Fibroblast of lung (primary cell): Measurements from ENCODE around the gene GALNT7. TPM values are rescaled to one million over a fixed set of nuclear protein-coding genes. Genes with fewer than 3 reads are reported as not detected.
A peak's percentile ranks its signal among the peaks of the same experiment; 100 is the strongest.

Source experiments
- DNase-seq, 2 donors: peaks; one replicate each; pipeline versions ENCODE4 v3.0.0 to v3.0.0-alpha.2; 2010; ENCODE audit warnings: low read depth in 2 of 2
- H2AFZ ChIP-seq: 2 replicates; pipeline ENCODE4 v1.5.1; 2012; ENCODE audit warnings: low read length, control low read depth, inconsistent platforms
- H3K27ac ChIP-seq: 2 replicates; pipeline ENCODE4 v1.5.1; 2011; ENCODE audit warnings: low read length, control low read depth; ENCODE audit not compliant: insufficient read depth
- H3K27me3 ChIP-seq: 2 replicates; pipeline ENCODE4 v1.5.1; 2011; ENCODE audit warnings: mild to moderate bottlenecking, low read length; ENCODE audit not compliant: control insufficient read depth, insufficient read depth
- H3K36me3 ChIP-seq: 2 replicates; pipeline ENCODE4 v1.5.1; 2011; ENCODE audit warnings: low read length; ENCODE audit not compliant: control insufficient read depth, insufficient read depth
- H3K4me1 ChIP-seq: 2 replicates; pipeline ENCODE4 v1.5.1; 2011; ENCODE audit warnings: low read length; ENCODE audit not compliant: control insufficient read depth, insufficient read depth; ENCODE audit errors: extremely low read depth
- H3K4me2 ChIP-seq: 2 replicates; pipeline ENCODE4 v1.5.1; 2011; ENCODE audit warnings: low read length, control low read depth; ENCODE audit not compliant: insufficient read depth; ENCODE audit errors: extremely low read depth
- H3K4me3 ChIP-seq, 4 experiments: fragments of 200-600 bp in 1 of 4; sonication (generic) in 1 of 4; replicated peaks in 1 of 4; 2 replicates each; pipeline ENCODE4 v1.5.1; 2011 to 2016; ENCODE audit warnings: low read length in 4 of 4, low read depth in 3 of 4, mild to moderate bottlenecking in 3 of 4, control low read depth in 2 of 4, inconsistent platforms in 1 of 4, mixed read lengths in 1 of 4; ENCODE audit not compliant: insufficient read depth in 1 of 4; ENCODE audit errors: control extremely low read depth in 1 of 4
- H3K79me2 ChIP-seq: 2 replicates; pipeline ENCODE4 v1.5.1; 2012; ENCODE audit warnings: mild to moderate bottlenecking, low read length, inconsistent platforms; ENCODE audit not compliant: control insufficient read depth, insufficient read depth
- H3K9ac ChIP-seq: 2 replicates; pipeline ENCODE4 v1.5.1; 2011; ENCODE audit warnings: mild to moderate bottlenecking, low read length, control low read depth; ENCODE audit not compliant: insufficient read depth
- H3K9me3 ChIP-seq: 2 replicates; pipeline ENCODE4 v1.5.1; 2012; ENCODE audit warnings: low read depth, low read length; ENCODE audit not compliant: control insufficient read depth, insufficient read depth
- H4K20me1 ChIP-seq: 2 replicates; pipeline ENCODE4 v1.5.1; 2011; ENCODE audit warnings: low read length; ENCODE audit not compliant: control insufficient read depth, insufficient read depth; ENCODE audit errors: extremely low read depth
- CTCF ChIP-seq, 2 donors: IDR thresholded peaks in 1 of 2; conservative IDR thresholded peaks in 1 of 2; 1 replicate in 1 of 2; 2 replicates in 1 of 2; pipeline ENCODE4 v1.5.1; 2011 to 2012; ENCODE audit warnings: low read length in 2 of 2, control low read depth in 1 of 2, inconsistent platforms in 1 of 2, low read depth in 1 of 2, mild to moderate bottlenecking in 1 of 2
- EZH2 ChIP-seq: IDR thresholded peaks from 2 replicates; pipeline ENCODE4 v1.5.1; 2012; ENCODE audit warnings: low read length, control low read depth, mild to moderate bottlenecking; ENCODE audit errors: missing control alignments
- polyA plus RNA-seq, 2 donors: library from polyadenylated mRNA; depleted of rRNA in 1 of 2; stranded (reverse) in 1 of 2; unstranded in 1 of 2; fragments of >200 nt; gene quantifications; 2 replicates each; pipeline ENCODE4 v1.2.1, GENCODE V29; 2011 to 2012; ENCODE audit warnings: missing spikeins in 1 of 2
- total RNA-seq: library from RNA; depleted of rRNA; stranded (reverse); fragments of >200 nt; gene quantifications from 2 replicates; pipeline ENCODE4 v1.2.1, GENCODE V29; 2014

GALNT7 gene
- total and polyA plus RNA-seq, 2 donors (not counting 1 experiment from before 2014, with no cell fraction given), result 40.4 to 45.4 TPM

- H4K20me1 ChIP-seq, result no peaks in the 10 kb centered on the region
- H3K4me2 ChIP-seq, result peak overlapping the region; percentile 20
- H2AFZ ChIP-seq, result no peak overlapping the region
- H3K9ac ChIP-seq, result no peak overlapping the region
- H3K4me3 ChIP-seq, result no peak overlapping the region
- TF ChIP-seq CTCF (conservative IDR thresholded peaks at IDR 0.05 in 1 of 2, IDR thresholded peaks at IDR 0.05 in 1 of 2; ENCODE audit: low read depth in 1 of 2, low read length in 2 of 2) (no peak), EZH2 (no peak)
- peaks cover 3% of the 10 kb centered on the region for H3K4me1 ChIP-seq
- no peak for DNase-seq
- no peaks in the 10 kb centered on the region for H3K9me3 ChIP-seq
- H3K79me2 ChIP-seq, result no peaks in the 10 kb centered on the region
- no peaks in the 10 kb centered on the region for H3K27me3 ChIP-seq
- H3K36me3 ChIP-seq, result no peaks in the 10 kb centered on the region
- H3K27ac ChIP-seq, result no peak overlapping the region
These were observed 177.0 kb downstream of the GALNT7 start for GRCh38 chr4:173345648-173346047.

- Histone ChIP-seq H3K9ac (no peak overlapping the region), H3K4me3 (no peak overlapping the region), H4K20me1 (no peaks in the 10 kb centered on the region), H3K36me3 (no peaks in the 10 kb centered on the region), H3K4me2 (peak overlapping the region; percentile 57), H3K4me1 (peaks cover 3% of the 10 kb centered on the region), H2AFZ (peak overlapping the region; percentile 15), H3K27me3 (no peaks in the 10 kb centered on the region), H3K9me3 (no peaks in the 10 kb centered on the region), H3K79me2 (no peaks in the 10 kb centered on the region), H3K27ac (peak overlapping the region; percentile 42)
- TF ChIP-seq EZH2 (no peak), CTCF (conservative IDR thresholded peaks at IDR 0.05 in 1 of 2, IDR thresholded peaks at IDR 0.05 in 1 of 2; ENCODE audit: low read depth in 1 of 2, low read length in 2 of 2) (no peak)
- DNase-seq, result peak in 1 of 2 donors; percentile 76
These were observed 177.5 kb downstream of the GALNT7 start for GRCh38 chr4:173346074-173346473.

- no peaks in the 10 kb centered on the region for H3K27me3 ChIP-seq
These were observed 178.9 kb downstream of the GALNT7 start for GRCh38 chr4:173347467-173347866.

More at GRCh38 chr4:173347467-173347866, 178.9 kb downstream of the GALNT7 start:
- H3K4me1 ChIP-seq, result peaks cover 3% of the 10 kb centered on the region
- no peaks in the 10 kb centered on the region for H3K36me3 ChIP-seq
- no peak overlapping the region for H3K27ac ChIP-seq
- TF ChIP-seq EZH2, result no peak
- no peak for TF ChIP-seq CTCF (conservative IDR thresholded peaks at IDR 0.05 in 1 of 2, IDR thresholded peaks at IDR 0.05 in 1 of 2; ENCODE audit: low read depth in 1 of 2, low read length in 2 of 2)
- DNase-seq, result no peak
- H3K9ac ChIP-seq, result no peak overlapping the region
- no peak overlapping the region for H2AFZ ChIP-seq
- no peak overlapping the region for H3K4me3 ChIP-seq
- no peaks in the 10 kb centered on the region for H3K9me3 ChIP-seq
- no peaks in the 10 kb centered on the region for H3K79me2 ChIP-seq
- no peak overlapping the region for H3K4me2 ChIP-seq
- no peaks in the 10 kb centered on the region for H4K20me1 ChIP-seq
